Stimulated activated CD4-positive, alpha-beta T cell treated with anti-CD3 and anti-CD28 coated beads, Interleukin-2, amount 100 ng/mL, for 4 hours (primary cell): ENCODE data around the gene KCNK10.
A peak's percentile ranks its signal among the peaks of the same experiment; 100 is the strongest.

Experiments
- DNase-seq: peaks from one replicate; pipeline ENCODE4 v3.0.0-alpha.2; 2020; ENCODE audit warnings: low read depth

KCNK10 gene

DNA sequence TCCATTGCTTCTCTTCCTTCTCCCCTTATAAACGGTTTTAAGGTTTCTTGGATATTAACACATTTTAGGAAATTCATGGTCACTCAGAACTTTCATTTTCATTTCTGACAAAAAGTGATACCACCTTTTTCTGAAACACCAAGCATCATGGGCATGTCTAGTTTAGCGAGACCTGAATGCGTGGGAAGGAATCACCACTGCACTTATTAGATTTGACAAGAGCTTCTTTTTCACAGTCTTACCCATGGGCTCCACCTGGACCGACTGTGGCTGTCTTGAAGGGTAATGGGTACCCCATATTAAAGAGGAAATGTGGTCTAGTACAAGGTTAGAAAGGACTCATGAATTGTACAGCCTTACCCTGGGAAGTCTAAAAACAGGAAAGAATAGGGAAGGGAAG is 95.4 kb downstream of the KCNK10 start:
- no peak for DNase-seq

DNA sequence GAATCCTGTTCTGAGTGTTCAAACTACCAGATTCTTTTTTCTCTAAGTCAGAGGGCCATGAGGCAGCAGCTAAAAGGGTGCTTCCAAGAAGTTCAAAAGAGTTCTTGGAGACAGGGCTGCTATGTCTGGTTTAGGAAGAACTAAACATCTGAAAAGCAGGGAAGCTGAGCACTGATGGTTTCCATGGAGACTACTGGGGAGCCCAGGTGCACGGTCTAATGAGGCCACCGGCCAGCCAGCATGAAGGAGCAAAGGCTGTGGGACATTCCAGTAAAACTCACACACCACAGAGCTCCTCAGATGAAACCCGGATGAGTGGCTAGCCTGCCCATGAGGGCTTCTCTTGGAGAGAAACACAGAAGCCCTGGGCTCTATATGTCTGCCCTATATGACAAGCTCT is 97.3 kb downstream of the KCNK10 start:
- no peak for DNase-seq

DNA sequence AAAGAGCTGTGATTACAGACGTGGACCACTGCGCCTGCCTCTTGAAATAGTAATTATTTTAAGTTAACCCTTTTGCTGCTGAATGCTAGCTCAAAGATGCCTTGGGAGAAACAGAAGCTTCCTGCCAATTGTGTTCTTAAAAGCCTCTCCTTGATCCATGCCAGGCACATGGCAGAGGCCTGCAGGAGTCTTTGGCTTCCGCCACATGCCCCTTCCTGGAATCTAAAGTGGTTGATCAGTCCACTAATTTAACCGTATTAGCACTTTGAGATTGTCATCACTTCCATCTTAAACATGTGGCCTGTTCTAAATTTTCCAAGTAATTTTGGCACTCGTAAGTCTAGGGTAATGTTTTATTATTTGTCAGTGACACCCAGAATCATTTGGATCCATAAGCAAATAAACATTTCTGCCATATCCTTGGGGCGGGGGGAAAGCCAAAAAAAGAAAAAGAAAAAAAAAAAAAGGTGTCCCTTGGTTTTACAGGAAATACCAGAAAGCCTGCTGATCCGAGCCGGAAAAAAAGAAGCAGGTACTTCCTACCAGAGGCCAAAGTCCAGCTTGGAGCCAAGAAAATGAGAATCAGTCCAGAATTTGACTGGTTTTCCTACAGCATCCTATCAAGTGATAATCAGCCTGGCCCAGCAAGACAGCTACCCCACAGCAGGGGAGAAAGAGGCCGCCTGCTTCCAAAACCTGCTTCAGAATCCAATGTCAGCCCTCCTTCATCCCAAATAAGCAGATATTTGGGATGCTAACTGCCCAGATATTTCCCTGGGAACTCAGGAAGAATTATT is 104.8 kb downstream of the KCNK10 start:
- no peak for DNase-seq

DNA sequence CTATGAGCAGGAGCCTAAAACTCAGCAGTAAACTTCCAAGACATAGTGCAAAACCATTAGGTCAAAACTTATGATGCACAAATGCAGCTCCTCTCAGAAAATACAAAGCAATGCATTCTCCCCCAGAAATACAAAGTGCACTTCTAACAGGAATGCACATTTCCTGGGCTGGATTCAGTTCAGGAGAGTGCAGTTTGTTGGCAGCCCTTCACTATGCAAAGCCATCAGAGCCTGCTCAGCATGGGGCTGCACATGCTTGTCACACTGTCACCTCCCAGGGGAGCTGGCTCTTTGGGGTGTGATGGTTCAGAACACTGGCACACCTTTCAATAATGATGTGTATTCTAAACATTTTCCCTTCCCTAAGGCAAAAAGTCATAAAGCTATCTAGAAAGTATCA is 110.4 kb downstream of the KCNK10 start:
- DNase-seq: no peak

DNA sequence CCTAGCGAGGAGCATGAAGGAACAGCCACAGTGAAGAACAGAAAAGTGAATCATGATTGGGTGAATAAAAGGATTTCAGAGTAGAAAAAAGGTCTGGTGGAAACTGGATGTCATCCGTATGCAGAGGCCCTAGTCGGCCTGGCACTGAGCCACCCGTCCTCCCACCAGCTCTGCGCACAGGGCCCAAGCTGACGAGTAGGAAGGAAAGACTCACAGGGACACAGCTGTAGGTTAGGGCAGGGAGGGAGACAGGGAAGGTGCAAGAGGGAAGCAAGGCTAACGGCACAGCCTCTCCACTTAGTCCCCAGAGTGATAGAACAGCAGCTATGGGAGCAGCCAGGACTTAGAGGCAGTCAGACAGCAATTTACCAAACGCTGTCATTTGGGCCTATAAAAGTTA is 112.6 kb downstream of the KCNK10 start:
- DNase-seq: no peak

DNA sequence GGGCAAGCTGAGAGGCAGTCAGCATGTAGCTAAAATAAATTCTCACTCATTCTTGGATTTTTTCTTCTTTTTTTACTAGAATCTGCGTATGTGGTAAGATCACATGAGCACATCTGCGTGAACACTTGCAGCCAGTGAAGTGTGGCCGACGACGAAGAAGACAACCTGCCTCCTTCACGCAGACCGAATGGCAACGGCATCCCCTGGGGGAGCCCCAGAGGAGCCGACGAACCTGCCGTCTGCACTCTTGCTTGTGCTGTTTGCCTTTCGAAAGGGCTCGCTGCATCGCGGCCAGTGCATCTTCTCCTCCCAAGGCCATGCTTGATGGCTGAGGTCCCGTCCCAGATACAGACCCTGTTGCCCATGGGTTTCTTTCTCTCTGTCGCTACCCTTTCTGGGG is 113.8 kb downstream of the KCNK10 start:
- no peak for DNase-seq

DNA sequence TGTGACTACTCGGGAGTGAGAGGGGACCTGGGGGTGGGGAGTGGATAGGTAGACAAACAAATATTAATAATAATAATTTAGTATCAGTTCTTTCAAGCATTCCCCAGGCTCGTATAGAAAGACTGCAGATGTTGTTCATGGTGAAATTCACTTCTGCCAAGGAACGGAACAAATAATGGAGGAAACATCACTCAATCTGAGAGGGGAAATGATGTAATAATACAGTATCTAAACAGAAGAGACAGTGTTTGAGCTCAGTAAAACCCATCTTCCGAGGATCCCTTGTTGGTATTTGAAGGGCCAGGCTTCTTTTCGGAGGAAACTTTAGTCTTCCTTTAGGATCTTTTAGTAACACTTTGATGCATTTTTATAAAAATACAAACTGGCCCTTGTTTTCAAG is 114.2 kb downstream of the KCNK10 start:
- DNase-seq: no peak

DNA sequence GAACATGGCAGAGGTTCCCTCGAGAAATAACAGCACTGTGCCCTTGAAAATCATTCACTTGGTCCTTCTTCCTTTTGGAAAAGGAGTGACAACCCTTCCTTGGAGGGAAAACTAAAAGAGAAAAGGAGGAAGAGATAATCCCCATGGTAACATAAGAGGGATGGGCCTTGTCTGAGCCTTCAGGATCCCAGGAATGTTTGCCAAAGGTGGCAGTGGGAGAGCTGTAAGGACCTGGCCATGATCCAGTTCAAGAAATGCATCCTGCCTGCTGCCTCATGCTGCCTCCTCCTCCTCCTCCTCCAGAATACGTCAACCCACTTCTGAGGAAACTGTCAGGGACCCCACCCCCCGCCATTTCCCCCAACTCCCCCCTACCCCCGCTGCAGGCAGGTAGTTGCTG is 118.8 kb downstream of the KCNK10 start:
- no peak for DNase-seq

DNA sequence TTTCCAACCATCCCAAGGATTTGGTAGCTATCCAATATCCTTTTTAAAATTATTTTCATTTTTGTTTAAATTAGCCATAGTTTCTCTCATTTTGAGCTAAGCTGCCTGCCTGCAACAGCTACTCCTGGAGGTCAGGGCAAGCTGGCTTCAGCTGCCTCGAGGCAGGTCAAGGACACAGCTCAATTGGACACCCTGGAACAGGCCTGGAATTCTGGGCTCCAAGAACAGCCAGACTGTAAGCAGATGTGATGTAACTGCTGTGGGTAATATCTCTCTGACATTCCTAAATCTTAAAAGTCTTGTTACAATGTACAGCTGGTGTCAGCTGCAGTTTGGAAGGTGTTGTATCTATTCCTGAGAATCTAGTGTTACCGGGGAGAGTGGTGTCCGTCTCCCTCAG is 119.8 kb downstream of the KCNK10 start:
- DNase-seq: no peak

DNA sequence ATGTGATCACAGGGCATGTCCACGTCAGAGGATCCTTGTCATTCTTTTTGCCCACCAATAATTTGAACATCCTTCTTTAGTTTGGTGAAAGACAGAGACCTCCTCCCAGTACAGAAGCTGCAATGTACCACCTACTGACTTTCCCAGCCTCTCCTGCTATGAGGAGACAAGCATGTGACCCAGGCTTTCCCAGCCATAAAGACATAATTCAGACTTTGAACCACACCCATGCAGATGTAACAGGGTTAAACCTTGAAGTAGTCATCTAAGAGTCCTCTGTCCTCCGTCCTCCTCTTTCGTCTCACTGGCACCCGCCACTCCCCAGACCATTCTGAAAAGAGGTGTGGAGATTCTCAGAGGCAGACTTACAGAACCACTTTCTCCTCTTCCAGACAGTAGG is 120.8 kb downstream of the KCNK10 start:
- DNase-seq: no peak

DNA sequence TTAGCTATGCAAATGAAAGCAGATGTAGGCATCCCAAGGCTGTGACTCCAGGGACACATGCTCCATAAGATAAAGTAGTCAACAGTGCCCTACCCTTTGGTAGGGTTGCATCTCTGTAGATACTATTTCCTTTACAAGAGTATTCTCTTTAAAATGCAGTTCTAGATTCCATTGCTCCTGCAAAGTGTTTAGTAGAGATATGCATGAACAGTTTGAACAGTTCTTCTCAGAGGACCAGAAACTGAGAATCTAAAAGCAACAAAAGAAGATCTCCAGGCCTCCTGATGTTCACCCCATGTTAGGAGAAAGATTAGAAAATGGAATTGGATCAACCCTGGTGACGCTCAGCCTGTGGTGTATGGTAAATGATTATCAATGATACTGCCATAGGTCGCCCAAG is 121.2 kb downstream of the KCNK10 start:
- no peak for DNase-seq

DNA sequence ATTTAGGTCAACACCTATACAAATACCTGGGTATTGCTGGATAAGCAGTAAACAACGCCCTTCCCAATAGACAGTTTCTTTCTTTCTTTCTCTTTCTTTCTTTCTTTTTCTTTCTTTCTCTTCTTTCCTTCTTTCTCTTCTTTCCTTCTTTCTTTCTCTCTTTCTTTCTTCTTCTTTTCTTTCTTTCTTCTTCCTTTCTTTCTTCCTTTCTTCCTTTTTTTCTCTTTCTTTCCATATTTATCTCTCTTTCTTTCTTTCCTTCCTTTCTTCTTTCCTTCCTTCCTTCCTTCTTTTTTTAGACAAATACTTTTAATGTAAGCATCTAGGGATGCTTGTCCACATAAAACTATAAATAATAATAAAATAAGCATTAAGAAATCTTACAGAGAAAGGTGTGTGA is 123.2 kb downstream of the KCNK10 start:
- no peak for DNase-seq

DNA sequence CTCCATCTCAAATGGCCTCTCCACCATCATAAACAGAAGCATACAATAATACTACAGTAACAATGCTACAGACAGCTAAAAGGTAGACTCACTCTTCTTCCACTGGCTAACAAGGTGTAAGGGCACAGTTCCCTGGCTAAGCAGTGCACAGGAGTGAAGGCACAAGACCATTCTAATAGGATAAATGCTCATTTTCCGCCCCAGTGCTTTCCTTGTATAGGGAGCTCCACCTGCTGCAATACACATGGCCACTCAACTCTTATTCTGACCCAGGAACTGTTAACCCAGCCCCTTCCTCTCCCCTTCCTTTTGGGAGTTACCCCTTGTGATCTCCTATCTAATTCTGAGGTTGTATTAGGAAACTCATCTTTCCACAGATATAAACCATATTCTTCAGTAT is 124.6 kb downstream of the KCNK10 start:
- no peak for DNase-seq

DNA sequence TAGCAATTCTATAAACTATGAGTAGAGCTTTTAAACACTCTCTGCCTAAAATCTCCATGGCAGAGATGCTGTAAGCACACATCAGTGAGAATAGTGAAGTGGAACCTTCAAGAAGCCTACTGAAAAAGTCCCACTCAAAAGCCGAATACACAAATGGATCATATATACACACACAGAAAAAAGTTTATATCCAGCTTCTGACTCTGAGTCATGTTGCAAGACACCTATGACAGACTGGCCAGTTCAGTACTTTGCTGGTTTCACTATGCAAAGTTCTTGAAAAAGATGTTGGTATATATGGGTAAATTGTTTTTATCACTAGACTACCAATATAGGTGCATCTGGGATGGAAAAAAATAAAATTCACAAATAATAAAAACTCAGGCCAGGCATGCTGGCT is 126.1 kb downstream of the KCNK10 start:
- no peak for DNase-seq

DNA sequence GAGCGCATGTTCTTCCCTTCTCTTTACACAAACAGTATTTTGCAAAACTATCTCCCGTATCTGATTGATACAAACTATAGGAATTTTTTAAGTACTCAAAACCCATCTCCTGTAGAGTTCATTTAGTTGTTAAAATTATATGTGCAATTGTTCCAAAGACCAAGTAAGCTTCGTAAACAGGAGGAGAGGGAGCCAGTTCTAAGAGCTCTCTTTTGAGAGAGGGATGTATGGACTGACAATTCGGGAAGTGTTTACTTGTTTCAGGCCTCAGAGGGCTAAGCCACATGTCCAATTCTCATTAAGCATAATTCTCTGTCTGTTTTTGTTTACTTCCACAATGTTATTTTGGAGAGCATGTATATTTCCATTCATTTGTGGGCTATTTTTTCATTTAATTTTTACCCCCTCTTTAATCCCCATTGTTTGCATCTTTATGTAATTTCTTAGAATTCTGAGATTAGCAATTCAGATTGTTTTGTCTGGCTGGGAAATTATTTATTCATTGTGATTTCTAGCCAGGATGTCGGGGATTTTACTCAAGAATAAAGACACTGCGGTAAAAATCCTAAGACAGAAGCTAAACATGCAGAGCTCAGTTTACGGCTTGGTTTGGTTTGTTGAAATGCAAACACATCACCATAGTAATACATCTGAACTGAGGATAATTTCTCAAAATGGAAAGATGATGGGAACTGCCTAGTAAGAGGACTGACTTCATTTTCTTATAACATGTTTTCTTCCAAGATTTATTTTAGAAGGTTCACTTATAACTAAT is 126.8 kb downstream of the KCNK10 start:
- no peak for DNase-seq

DNA sequence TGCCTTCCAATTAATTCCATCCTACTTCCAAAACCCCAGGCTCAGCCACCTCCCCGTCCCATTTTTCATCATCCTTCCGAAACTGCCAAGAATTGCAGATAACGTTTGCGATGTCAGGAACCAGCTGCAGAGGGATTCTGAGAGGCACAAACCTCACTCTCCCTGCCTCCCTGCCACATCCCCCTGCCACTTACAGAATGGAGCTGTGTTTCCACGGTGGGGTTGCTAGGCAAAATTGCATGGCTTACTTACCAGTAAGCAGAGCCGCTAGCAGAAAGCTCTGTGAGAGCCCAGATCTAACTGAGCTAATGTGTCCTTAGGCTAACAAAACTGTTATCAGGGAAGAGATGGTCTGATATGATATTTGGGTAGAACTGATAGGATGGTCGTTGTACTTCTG is 127.4 kb downstream of the KCNK10 start:
- DNase-seq: no peak

DNA sequence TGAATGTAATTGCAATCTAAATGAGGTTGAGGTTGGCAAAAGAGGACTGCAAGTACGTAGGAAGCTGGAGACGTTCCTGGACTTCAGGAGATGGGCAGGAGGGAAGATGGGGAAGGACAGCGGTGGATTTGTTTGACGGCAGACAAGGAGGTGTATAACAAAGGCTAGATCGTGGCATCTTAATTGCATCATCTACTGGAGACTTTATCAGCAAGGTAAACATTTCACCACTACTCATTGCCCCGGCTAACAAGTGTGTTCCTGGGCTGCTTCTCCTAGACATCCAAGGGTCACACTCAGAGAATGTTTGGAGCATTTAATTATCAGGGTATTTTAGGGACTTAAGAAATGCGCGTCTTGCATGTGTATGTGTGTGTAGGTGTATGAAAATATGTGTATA is 128.5 kb downstream of the KCNK10 start:
- no peak for DNase-seq

DNA sequence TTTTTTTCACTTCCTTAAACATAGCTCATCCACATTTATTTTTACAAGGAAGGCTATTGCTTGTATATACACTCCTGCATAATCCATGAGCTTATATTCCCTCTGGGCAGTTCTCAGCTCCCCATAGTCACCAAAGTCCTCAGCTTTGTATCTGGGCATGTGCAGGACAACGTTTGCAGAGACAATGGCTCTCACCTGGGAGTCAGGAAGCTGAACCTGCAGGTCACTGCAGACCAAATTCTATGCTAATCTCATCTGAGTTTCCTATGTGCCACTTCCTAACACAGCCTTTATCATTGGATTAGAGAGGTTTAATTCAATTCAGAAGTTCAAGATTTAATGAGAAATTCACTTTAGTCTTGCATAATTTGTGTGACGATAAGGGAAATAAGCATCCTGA is 131.5 kb downstream of the KCNK10 start:
- DNase-seq: no peak

DNA sequence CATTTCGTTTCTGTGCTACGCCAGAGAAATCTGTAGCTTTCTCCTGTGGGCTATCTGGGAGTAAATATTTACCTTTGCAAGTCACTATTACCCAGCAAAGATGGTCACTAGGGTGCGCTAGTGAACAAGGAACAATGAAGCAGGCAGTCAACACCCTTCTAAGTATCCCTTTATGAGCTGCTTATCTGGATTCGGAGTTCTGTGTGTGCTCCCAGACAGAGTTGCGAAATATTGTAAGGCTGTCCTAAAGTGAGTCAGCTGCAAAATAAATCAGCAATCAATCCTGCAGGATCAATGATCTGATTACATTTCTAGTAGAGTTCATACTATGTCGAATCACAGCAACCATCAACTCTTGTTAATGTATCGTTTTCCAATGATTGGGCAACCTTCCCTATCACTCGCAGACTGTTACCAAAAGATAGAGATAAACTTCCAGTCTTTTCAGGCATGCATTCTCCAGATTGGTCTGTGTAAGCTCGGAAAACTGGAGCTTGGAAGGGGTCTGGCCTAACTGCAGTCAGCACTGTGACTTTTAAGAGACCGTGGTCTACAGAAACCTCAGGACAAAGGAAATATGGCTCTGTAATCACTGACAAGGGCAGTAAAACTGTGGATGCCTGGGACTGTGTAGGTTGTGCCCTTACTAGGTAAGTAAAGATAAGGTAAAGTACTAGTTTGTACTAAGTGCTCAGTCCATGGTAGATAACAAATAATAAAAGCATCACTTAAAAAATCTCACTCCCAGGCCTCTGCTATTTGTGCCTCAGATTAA is 133.5 kb downstream of the KCNK10 start:
- peak; percentile 28 for DNase-seq

DNA sequence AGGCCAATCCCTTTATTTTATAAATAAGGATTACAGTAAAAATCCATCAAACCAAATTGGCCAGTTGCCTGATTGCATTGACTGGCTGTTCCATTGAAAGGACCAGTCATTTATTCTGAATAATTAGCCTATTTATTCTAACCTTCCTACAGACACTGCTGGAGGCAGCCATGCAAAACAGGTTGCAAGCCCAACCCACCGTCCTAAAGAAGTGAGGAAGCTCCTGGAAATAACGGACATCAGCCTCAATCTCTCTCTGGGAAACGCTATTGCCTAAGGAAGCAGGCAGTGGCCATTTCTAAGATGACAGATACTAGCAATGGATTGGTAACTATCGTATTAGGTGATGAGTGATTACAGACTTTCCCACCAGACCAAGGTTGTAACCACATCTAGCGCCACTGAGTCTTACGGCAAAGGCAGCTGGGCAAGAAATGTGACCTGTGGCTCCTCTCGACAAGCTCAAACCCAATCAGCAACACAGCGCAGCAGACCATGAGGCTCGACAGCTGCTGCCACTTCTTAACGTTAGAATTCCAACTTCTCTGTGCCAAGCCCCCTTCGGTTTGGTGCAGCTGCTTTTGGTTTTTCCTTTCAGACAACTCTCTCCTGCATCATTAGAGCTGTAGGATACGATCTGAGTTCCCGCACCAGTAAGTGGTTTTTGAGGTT is 134.2 kb downstream of the KCNK10 start:
- no peak for DNase-seq

DNA sequence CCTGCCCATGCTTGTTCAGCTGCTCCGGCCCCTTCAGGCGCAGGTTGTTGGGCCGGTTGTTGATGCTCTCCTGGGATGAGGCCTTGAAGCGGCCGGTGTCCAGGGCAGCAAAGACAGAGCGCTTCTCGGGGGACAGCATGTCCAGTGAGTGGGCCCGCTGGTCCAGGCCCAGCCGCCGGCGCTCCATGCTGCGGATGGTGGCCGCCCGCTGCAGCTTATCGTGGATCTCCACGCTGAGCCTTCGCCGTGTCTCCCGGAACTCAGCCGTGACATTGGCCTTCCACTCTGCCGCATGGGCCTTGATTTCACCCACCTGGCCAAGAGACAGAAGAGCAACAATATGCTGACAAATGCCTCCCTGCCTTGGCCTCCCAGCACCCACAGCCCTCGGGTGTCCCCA is 137.2 kb downstream of the KCNK10 start:
- DNase-seq: no peak

DNA sequence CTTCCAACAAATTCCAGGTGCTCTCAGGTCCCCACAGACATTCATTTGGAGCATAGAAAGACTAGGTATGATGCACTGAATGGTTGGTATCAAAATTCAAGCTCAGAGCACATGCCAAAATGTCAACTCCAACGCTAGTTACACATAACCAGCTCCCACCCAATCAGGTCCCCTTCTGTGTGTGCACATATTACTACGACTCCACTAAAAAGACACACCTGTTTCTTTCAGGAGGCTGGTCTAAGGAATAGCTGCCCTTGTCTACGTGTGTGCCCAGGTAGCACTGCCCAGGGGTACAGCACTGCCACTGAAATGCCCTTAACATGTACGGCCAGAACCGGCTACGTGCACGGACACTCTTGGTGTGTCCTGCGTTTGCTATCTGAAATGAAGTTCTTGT is 138.1 kb downstream of the KCNK10 start:
- no peak for DNase-seq
